ENCODE measurements around the gene CABYR.

CABYR gene, protein sequence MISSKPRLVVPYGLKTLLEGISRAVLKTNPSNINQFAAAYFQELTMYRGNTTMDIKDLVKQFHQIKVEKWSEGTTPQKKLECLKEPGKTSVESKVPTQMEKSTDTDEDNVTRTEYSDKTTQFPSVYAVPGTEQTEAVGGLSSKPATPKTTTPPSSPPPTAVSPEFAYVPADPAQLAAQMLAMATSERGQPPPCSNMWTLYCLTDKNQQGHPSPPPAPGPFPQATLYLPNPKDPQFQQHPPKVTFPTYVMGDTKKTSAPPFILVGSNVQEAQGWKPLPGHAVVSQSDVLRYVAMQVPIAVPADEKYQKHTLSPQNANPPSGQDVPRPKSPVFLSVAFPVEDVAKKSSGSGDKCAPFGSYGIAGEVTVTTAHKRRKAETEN
- 0.13 to 2.0 (median 0.36) reads per million in 17 experiments for total RNA-seq

DNA sequence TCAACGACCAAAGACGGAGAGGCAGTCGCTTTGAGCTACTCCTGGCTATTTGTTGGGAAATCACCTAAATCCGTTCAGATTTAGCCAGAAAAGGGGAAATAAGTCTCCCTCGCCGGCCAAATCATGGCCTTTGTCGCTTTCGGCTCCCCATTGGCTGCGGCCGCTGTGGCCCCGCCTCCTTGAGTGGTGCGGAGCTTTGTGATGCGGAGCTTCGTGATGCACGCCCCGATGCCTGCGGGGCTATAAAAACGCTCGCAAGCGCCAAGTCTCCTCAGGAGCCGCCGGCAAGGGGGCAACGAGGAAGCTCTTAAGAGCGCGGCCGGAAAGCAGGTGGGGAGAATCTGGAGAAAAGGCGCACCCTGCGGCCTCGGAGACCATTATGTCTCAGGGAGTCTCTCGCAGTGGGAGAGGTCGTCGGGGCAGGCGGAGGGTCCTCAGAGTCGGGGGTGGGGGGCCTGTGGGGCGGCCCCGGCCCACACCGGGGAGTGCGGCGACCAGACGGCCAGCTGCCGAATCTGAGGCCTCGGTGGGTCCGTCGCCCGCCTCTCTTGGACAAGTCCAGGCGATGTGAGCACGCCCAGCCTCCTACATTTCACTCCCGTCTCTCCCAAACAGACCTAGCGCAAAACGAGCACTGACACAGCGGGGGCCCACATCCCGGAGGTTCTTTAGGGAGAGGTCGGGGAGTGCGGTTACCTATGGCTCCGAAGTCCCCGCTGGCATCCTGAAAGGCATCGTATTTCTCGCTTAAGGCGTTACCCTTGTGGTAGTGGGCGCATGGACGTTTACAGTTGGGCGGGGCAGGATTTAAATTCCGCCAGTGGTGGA, at the start of gene CABYR:
Gene CABYR (plus strand): TSS at position 274 of the 828 bp plus-strand sequence. CDS start 4,053 bp downstream, outside the sequence.
- peak; percentile 86 to 94 (median 91) for DNase-seq

- peak in 2 of 4 experiments; percentile 8 to 10 for DNase-seq
Observed at GRCh38 chr18:24089076-24089475, 49.8 kb upstream of the CABYR start.

GRCh38 chr18:24089515-24090337, 49.1 kb upstream of the CABYR start:
- no peak for DNase-seq

GRCh38 chr18:24090876-24091275, 48.0 kb upstream of the CABYR start:
- DNase-seq = no peak

DNA sequence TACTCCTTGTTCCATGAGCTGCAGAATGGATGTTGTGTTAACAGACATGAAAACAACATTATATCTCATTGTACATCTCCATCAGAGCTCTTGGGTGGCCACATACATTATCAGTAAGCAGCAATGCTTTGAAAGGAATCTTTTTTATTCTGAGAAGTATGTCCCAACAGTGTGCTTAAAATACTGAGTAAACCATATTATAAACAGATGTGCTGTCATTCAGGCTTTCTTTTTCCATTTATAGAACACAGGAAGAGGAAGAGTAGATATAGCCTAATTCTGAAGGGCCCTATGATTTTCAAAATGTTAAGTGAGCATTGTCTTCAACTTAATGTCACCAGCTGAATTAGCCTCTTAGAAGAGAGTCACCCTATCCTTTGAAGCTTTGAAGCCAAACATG, 44.3 kb upstream of the CABYR start:
- DNase-seq = peak in 2 of 4 experiments; percentile 25 to 36

DNA sequence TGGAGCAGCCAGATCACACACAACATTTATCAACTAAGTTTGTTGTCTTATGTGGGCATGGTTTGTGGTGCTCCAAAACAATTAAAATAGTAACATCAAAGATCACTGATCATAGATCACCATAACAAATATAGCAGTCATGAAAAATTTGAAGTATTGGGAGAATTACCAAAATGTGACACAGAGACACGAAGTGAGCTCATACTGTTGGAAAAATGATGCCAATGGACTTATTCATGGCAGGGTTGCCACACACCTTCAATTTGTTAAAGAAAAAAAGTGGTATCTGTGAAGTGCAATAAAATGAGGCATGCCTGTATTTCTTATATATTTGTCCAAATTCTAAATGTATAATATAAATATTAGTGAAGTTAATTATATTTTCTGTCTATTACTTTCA, 42.9 kb upstream of the CABYR start:
- no peak for DNase-seq

GRCh38 chr18:24103320-24104021, 35.4 kb upstream of the CABYR start:
- no peak for DNase-seq

DNA sequence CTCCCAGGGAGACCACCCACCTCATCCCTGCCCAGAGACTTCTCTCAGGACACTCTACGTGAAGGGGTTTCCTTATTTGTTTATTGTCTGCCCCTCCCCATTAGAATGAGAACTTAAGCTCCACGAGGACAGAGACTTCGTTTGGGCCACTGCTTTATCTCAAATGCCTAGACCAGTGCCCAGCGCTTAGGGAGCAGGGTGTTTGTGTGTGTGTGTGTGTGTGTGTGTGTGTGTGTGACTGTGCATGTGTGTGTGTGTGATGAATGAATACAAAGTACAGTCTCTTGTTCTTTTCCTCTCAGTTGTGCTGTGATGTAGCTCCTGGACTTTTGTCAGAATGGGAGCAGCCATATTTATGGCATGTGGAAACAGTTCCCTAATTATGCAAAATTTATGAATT, 34.4 kb upstream of the CABYR start:
- no peak for DNase-seq

DNA sequence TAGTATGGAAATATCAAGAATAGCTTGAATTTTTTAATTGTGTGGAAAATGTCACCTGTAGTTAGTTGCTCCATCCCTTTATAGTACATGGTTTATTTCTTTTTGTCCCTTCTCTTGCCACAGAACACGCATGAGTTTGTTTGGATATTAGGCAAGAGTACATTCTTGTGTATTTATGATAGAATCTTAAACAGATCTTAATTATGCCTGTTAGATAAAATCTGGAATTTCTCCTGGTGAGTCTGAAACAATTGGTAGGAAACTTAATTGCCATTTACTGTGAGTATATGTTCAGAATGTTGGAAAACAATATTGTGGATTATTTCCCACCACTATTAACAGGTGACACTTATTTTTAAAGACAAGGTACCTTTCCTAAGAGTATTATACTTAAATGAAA, 30.2 kb upstream of the CABYR start:
- no peak for DNase-seq

GRCh38 chr18:24111936-24112335, 26.9 kb upstream of the CABYR start:
- DNase-seq = no peak

GRCh38 chr18:24112464-24112863, 26.4 kb upstream of the CABYR start:
- DNase-seq = no peak

- DNase-seq = no peak
Observed at GRCh38 chr18:24112874-24113615, 25.8 kb upstream of the CABYR start.

- DNase-seq = no peak
Observed at GRCh38 chr18:24114924-24115549, 23.8 kb upstream of the CABYR start.

- peak; percentile 11 to 62 (median 35) for DNase-seq
Observed at GRCh38 chr18:24115628-24116027, 23.2 kb upstream of the CABYR start.

DNA sequence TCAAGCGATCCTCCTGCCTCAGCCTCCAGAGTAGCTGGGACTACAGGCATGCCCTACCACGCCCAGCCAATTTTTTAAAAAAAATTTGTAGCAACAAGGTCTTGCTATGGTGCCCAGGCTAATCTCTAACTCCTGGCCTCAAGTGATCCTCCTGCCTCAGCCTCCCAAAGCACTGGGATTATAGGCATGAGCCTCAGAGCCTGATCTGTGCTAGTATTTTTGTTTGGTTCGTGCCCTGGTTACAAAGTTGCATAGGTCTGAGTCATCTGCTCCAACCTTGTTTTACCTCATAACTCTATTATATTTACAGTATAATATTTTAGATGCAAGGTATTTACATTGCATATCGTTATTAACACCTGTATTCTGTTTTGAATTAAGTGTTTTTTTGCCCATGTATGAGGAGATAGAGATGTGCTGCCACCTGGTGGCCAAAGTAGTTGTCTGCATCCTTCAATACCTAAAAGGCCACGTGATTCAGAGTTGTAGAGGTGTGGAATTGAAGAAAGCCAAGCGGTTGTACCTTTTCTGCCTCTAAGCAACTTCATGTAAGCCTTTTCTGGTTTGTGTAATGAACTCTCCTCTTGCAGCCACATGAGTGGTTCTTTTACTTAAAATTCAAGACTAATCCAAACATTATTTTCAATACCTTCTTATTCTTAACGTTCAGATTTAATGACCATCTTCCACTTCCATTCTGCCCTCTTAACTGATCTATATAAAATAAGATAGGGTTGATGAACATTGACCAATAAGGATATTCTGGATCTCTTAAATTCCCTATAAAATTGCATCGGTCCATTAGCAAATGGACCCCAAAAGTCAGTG, 19.9 kb upstream of the CABYR start:
- DNase-seq = peak; percentile 78 to 84 (median 81)

DNA sequence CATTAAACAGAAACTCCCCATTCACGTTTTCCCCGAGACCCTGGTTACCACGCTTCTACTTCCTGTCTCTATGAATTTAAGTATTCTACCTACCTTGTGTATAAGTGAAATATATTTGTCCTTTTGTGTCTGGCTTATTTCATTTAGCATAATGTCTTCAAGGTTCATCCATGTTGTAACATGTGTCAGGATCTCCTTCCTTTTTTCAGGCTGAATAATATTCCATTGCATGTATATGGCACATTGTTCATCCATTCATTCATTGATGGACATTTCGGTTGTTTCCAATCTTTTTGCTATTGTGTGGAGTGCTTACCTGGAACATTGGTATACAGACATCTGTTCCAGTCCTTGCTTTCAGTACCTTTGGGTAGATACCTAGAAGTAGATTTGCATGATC, 18.2 kb upstream of the CABYR start:
- DNase-seq = no peak

DNA sequence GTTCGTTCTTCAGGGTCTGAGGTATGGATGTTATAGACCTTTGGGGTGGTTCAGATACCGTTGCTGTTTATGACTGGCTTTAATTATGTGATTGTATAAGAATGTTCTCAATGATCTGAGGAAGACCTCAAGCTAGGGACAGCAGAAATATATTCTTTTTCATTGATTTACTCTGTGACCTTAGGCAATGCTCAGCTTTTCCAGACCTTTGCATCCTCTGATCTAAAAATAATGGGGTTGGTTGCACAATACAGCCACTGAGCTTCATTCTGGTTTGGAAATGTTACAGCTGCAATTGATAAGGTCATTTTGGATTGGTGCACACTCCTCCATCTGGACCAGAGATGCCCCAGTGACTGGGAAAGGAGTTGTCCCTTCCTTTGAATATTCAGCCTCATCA, 17.2 kb upstream of the CABYR start:
- DNase-seq = no peak

DNA sequence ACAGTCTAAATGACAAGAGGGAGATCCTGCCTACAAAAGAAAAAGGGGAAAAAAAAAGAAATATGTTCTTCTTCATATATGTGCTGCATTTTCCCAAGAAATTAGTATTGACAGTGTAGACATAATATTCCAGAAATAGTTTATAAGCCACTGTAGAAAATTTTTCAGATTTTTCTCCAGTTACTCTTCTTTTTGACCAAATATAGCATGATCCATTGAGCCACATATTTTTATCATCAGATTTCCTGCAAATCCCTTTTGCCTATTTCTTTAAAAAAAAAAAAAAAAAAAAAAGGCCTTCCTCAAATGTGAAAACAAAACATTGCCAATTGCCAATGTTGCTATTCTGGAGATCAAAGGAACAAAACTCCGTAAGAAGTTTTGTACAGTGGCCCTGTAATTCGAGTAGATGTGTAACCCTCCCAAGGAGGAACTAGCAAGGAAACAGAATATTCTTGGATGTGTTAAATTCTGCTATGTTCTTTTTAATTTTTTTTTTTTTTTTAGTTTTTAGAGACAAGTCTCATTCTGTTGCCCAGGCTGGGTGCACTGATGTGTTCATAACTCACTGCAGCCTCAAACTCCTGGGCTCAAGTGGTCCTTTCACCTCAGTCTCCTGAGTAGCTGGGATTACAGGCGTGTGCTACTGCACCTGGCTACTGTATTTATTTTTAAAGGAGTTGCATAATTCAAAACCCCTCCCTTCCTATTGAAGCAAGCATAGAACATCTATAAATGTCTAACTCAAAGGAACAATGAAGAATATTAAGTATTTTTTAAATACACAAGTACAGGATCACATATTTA, 12.5 kb upstream of the CABYR start:
- no peak for DNase-seq

DNA sequence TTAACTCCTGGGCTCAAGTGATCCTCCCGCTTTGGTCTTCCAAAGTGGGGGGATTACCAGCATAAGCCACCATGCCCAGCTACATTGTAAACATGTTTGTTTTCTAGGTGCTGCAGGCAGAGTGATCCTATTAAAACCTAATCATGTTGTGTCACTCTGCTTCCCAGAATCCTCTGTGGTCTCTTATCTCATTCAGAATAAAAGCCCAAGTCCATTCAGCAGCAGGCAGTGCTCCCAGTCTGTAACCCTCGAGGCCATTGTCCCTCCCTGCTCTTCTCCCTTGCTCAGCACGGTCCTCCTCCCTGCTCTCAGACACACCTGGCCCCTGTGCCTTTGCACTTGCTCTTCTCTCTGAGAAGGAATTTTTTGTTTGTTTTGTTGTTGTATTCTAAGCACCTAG, 11.1 kb upstream of the CABYR start:
- DNase-seq = no peak

Data from suppressor macrophage (primary cell).